Measurements from ENCODE around the gene CLECL1. TPM values are rescaled to one million over a fixed set of nuclear protein-coding genes. Genes with fewer than 3 reads are reported as not detected.

Gene CLECL1
- total RNA-seq, 2 donors from 2014 or later = 1.9 TPM; not detected in 1

DNA sequence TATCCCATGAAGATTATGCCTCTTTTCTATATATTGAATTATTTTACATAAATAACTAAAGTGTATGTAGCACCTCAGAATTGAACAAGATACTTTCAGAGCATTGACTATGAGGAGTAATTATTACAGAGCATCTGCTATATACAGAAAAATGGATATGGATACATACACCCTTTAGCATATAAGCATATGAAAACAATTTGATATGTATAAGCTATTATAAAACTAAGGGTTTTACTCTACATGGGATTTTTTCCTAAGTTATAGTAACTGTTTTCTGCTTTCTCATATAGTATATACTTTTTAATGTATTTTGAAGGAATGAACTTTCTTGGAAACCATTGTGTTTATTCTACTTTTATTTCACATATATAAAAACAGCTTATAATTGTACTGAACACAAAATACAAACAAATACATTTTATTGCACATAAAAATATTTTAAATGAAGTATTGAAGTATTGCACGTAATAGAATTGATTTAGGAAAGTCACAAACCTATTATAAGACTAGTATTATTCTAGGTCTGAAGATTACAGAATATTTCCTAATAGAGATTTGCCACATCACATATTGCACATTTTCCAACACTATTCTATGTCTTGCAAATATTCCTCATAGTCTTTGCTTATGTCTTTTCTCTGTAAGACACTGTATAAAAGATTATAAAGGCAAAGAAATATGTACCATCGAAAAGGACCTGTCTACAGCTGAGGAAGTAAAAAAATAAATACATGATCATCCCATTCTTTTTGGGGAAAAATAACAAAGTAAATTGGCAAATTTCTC is 19.4 kb upstream of the CLECL1 start:
- Histone ChIP-seq H3K27ac (no peak overlapping the region), H3K27me3 (replicated peaks; ENCODE audit: insufficient read depth) (no peaks in the 10 kb centered on the region), H3K4me3 (no peak overlapping the region), H3K9me3 (no peaks in the 10 kb centered on the region), H3K36me3 (no peaks in the 10 kb centered on the region), H3K4me1 (ENCODE audit: control insufficient read depth in 1 of 2, low read depth in 2 of 2) (peaks cover 0 to 3% of the 10 kb centered on the region in 2 donors)
- TF ChIP-seq, protein P1, sequence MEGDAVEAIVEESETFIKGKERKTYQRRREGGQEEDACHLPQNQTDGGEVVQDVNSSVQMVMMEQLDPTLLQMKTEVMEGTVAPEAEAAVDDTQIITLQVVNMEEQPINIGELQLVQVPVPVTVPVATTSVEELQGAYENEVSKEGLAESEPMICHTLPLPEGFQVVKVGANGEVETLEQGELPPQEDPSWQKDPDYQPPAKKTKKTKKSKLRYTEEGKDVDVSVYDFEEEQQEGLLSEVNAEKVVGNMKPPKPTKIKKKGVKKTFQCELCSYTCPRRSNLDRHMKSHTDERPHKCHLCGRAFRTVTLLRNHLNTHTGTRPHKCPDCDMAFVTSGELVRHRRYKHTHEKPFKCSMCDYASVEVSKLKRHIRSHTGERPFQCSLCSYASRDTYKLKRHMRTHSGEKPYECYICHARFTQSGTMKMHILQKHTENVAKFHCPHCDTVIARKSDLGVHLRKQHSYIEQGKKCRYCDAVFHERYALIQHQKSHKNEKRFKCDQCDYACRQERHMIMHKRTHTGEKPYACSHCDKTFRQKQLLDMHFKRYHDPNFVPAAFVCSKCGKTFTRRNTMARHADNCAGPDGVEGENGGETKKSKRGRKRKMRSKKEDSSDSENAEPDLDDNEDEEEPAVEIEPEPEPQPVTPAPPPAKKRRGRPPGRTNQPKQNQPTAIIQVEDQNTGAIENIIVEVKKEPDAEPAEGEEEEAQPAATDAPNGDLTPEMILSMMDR (IDR thresholded peaks at IDR 0.05) = no peak
- ATAC-seq (ENCODE audit: insufficient number of reproducible peaks, low FRiP score, low read depth) (no peak), DNase-seq (ENCODE audit: low spot score) (no peak)

GRCh38 chr12:9751204-9752144 is 18.6 kb upstream of the CLECL1 start:
- no peaks in the 10 kb centered on the region for H3K36me3 ChIP-seq
- ATAC-seq (ENCODE audit: insufficient number of reproducible peaks, low FRiP score, low read depth) (no peak), DNase-seq (ENCODE audit: low spot score) (no peak)
- peak overlapping the region; percentile 35 for H3K4me3 ChIP-seq
- no peaks in the 10 kb centered on the region for H3K27me3 ChIP-seq (replicated peaks; ENCODE audit: insufficient read depth)
- TF ChIP-seq, protein P1 (IDR thresholded peaks at IDR 0.05) = no peak
- no peak overlapping the region for H3K27ac ChIP-seq
- no peaks in the 10 kb centered on the region for H3K9me3 ChIP-seq
- H3K4me1 ChIP-seq (ENCODE audit: control insufficient read depth in 1 of 2, low read depth in 2 of 2) = peaks cover 0 to 3% of the 10 kb centered on the region in 2 donors

- Histone ChIP-seq H3K27me3 (replicated peaks; ENCODE audit: insufficient read depth) (no peaks in the 10 kb centered on the region), H3K4me3 (peak overlapping the region; percentile 35), H3K27ac (no peak overlapping the region), H3K9me3 (no peaks in the 10 kb centered on the region), H3K4me1 (ENCODE audit: control insufficient read depth in 1 of 2, low read depth in 2 of 2) (peaks cover 0 to 3% of the 10 kb centered on the region in 2 donors), H3K36me3 (no peaks in the 10 kb centered on the region)
- TF ChIP-seq, protein P1 (IDR thresholded peaks at IDR 0.05) = peak; percentile 70
- DNase-seq (ENCODE audit: low spot score) (no peak), ATAC-seq (ENCODE audit: insufficient number of reproducible peaks, low FRiP score, low read depth) (no peak)
Measured at GRCh38 chr12:9750276-9751203, 17.6 kb upstream of the CLECL1 start.

GRCh38 chr12:9749640-9750039 is 16.7 kb upstream of the CLECL1 start:
- Histone ChIP-seq H3K36me3 (no peaks in the 10 kb centered on the region), H3K4me3 (no peak overlapping the region), H3K27ac (no peak overlapping the region), H3K27me3 (replicated peaks; ENCODE audit: insufficient read depth) (no peaks in the 10 kb centered on the region), H3K4me1 (ENCODE audit: control insufficient read depth in 1 of 2, low read depth in 2 of 2) (peaks cover 0 to 3% of the 10 kb centered on the region in 2 donors), H3K9me3 (no peaks in the 10 kb centered on the region)
- no peak for ATAC-seq (ENCODE audit: insufficient number of reproducible peaks, low FRiP score, low read depth)
- TF ChIP-seq, protein P1 (IDR thresholded peaks at IDR 0.05) = no peak
- no peak for DNase-seq (ENCODE audit: low spot score)

Measured in thoracic aorta (tissue), 2 donors.